NCI-H128 (cell line): ENCODE measurements around the gene FHL2.

Source experiments
- DNase-seq: peaks from one replicate; lab custom pipeline; 2025; ENCODE audit not compliant: unreplicated experiment; lab: John Stamatoyannopoulos, UW

The FHL2 gene

DNA sequence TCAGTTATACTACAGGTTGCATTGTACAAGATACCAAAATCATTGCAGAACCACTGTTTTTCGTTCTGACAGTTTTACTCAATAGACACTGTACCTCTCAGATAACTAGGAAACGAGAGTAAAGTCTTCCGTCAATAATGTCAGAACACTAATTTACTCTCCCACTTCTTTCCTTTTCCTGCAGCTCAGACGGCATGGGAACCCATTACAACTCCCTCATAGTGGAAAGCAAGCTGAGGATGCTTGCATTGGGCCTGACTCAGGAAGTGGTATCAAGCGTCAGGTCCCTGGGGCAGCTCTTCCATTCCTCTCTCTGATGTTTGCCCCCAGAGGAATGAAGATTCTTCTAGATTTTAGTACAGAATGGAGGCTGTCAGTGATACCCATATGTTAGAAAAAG, 23.9 kb upstream of the FHL2 start:
- no peak for DNase-seq

DNA sequence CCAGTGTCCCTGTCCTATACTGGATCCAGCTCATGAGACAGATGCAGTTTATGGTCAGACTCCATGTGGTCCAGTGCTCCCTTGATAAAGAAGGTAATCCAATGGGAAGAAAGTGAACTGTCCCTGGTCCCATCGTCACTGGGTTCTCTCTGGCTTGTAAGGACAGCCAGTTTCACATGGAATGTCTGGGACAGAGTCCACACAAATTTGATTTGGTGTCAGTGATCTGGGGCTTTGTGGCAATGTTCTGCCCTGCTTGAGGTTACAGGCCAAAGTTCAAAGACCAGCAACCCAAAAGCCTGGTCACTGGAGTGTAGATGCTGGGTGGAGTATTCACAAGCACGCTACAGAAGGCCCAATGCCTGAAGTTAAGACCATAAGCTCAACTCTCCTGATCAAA, 22.2 kb upstream of the FHL2 start:
- no peak for DNase-seq

DNA sequence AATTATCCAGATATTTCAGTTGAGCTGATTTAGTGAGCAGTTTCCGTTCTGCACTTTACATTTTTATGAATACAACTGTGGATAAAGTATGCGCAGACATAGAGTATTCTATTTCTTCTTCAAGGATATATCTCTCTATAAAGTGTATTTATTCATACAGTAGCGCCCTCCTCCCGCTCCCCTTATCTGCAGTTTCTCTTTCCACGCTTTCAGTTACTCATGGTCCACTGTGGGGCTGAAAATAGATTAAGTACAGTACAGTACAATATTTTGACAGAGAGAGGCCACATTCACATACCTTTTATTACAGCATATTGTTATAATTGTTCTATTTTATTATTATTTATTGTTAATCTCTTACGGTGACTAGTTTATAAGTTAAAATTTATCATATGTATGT, 19.7 kb upstream of the FHL2 start:
- DNase-seq, result no peak

DNA sequence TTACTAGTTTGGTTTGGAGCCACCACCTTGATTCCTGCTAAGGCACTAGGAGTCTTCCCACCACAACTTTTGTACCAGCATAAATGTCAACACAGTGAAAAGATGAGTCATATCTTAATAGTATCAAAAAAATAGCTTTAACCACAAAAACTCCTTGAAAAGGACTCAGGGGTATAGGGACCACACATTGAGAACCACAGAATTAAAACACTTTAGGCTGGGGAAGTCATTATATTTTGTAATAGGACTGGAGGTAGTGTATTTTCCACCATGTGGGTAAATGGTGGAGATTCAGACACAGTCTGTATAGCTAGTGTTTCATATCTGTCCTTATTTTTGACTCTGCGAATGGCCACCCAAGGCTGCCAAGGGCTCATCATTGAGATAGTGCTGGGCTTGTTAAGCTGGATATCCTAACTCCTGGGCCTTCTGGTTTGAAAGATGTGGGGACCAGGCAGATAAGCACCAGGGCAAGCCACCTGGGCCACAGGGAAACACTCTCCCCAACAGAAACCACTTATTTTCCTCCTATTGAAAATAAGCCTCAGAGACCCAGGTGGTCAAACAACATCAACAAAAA, 19.1 kb upstream of the FHL2 start:
- no peak for DNase-seq

DNA sequence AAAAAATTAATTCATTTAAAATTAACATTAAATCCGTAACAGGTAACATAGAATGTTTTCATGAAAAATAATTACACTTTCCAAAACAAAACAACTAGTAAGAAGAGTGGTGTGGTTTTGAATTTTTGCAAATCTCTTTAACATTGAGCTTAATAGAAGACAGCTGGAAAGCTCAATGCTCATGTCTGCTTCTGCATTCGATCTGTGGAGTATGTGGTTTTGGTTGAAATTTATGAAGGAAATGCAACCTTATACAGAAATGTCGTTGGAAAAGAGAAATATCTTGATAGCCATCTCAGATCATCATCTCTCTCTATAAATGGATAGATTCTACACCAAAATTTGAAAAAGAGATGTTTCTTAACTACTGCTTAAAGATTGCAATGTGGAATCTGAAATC, 17.3 kb upstream of the FHL2 start:
- DNase-seq, result no peak

DNA sequence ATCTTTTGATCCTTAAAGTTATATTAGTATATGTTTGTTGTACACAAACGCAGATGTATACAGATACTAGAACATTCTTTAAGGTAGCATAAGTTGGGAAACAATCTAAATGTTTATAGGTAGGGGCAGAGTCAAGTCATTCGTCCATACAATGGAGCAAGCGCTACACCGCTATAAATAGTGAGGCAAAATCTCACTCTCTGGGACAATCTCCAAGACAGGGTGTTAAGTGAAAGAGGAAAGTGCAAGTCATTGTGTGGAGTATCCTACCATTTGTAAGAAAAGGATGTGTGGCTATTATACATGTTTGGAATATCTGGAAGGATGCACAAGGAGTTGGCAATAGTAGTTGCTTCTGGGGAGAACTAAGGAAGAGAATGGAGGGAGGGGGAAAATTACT, 16.2 kb upstream of the FHL2 start:
- DNase-seq, result no peak

DNA sequence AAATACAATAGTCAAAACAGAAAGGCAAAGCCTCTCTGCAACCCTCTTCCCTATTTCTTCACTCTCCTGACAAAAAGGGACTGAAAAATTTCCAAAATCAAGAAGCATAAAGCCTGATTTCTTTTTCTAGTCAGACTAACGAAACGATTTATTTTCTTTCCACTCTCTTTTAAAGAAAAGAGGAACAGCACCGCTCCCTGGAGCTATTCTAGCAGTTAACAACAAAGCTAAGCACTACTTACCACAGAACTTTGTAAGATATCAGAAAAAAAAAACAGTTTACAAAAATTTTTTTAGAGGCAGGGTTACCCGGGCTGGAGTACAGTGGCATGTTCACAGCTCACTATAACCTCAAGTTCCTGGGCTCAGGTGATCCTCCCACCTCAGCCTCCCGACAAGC, 14.4 kb upstream of the FHL2 start:
- no peak for DNase-seq

DNA sequence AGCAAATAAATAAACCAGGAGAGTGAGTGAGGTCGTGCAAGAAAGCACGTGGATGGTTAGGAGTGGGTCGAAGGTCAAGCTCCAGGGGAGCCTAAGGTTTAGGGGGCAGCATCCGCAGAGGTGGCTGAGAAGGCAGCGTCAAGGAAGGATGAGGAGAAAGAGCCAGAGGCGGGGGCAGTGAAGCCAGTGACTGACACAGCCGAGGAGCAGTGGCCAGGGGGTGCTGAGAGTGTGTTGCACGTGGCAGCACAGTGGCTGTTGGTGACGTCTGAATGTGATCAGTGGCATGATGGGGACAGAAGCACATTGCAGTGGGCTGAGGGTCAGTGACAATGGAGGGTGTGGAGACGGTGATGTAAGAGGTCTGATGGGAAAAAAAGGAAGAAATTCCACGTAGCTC, 13.7 kb upstream of the FHL2 start:
- DNase-seq, result no peak

DNA sequence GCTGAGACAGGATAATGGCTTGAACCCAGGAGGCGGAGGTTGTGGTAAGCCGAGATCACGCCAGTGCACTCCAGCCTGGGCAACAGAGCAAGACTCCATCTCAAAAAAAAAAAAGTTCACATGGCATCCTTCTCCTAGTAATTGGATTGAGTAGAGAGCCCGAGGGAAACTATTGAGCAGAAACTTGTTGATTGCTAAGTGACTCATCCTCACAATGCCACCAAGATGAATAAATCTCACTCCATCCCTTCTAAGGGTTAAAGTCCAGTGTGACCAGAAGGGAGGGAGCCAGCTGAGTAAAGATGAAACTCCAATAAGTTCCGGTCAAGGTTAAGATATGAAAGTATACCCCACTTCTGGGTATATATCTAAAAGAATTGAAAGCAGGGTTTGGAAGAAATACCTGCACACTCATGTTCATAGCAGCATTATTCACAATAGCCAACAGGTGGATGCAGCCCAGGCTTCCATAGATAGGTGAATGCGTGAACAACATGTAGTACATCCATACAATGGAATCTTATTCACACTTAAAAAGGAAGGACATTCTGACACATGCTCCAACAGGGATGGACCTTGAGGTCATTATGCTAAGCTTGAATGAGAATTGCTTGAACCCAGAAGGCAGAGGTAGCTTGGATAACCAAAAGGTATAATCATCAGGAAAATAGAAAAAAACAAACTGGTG, 13.0 kb upstream of the FHL2 start:
- no peak for DNase-seq

DNA sequence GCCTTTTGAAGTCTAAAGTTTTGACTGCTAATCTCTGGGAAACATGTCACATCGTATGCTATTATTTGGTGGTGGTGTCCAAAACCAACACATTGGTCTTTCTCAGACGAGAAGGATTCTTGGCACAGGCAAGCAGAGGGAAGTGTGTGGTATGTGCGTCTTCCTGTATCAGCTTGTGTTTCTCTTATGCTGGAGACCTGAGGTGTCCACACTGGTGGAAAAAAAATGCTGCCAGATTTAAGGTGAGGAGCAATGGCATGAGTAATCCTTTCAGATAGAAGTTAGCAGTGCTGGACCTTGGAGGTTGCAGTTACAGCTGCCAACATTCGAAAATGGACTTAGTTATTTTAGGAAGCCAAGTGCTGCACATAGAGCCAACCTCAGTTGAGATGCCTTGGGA, 11.7 kb upstream of the FHL2 start:
- DNase-seq, result no peak

DNA sequence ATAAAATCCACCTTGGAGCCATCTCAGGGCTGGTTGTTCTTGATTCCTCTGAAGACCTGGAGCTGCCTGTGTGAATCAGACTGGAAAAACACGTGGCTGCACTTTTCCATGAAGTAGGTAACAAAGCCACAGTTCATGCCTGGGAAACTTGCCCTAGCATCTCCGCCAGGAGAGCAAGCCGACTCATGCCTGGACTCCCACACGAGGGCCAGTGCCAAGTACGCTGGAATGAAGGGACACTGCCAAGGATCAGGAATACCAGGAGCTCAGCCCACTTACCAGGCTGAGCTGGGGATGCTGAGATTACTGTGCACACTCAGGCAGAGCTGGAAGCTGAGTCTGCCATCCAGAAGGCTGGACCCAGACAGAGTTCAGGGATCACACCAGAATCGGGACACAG, 10.9 kb upstream of the FHL2 start:
- DNase-seq, result no peak

DNA sequence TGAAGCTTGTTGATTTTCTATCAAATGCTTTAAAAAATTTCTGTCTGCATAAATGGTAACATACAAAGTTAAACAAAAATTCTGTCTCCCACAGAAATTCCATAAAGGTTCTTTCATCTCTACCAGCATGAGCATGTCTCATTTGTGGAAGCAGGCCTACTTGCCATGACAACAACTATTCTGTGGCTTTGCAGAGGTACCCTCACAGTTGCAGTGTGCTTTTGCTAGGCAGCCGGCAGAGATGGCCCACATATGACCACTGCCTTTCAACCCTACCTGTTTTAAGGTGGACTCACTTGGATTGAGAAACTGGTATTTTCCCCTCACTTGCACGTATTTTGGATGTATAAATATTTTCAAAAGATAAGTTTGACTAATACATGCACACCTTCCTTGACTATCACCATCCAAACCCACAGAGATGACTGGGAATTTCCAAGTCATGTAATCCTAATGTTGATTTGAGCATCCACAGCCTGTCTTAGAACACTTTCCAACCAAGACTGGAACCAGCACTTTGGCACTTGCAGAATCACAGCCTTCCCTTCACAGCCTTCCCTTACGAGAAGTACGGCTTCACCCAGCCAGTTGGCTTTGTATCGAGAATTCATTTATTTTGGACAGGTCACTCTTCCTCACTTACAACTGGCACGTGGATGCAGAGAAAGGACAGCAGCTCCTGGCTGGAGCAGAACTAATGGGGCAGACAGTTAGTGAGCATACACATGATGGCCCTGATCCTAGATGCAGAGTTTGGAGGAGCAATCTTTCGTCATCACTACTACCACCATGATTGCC, 9.3 kb upstream of the FHL2 start:
- no peak for DNase-seq

DNA sequence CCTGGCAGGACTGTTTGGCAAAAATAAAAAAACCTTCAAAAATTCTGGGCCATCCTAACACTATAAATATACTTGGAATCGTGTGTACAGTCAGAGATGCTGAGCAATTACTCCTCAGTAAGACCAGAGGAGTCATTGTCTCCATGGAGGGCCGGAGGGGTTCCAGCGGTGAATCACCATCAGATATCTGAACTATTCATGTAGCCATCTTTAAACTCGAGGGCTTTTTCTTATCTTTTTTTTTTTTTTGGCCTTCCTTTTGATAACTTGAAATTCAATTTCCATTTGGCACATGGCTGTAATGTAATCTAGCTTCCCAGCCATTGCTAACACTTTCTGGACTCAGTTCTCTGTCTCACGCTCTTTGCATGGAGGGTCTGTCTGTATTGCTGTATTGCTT, 7.4 kb upstream of the FHL2 start:
- DNase-seq, result no peak

DNA sequence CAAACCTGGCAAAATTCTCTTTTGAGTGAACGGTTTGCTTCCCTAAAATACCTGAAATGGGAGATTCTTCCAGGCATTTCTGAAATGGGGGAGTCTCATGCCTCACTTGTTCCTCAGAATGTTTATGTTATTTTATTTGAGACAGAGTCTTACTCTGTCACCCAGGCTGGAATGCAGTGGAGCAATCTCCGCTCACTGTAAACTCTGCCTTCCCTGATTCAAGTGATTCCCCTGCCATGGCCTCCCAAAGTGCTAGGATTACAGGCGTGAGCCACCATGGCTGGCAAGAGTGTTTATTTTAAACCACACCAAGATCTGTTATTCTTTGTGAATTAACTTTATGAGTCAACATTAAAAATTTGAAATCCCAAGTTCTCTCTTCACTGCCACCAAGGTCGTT, 6.4 kb upstream of the FHL2 start:
- DNase-seq, result no peak

DNA sequence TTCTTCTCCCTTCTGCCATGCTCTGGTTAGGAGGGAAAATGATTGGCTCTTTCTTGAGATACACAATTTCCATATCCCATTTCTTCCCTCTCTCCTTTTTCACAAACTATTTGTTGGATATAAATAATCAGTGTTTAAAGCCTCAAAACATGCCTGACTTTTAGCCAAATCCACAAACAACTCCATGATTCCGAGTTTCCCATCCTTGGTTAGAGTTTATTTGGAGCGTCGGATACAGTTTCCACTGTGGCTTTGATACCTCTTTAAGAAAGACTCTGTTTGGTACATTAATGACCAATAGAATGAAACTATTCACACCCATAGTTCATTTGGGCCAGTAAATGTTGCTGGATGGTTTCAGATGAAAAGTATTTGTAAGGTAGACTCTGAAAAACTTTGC, 5.9 kb upstream of the FHL2 start:
- no peak for DNase-seq

DNA sequence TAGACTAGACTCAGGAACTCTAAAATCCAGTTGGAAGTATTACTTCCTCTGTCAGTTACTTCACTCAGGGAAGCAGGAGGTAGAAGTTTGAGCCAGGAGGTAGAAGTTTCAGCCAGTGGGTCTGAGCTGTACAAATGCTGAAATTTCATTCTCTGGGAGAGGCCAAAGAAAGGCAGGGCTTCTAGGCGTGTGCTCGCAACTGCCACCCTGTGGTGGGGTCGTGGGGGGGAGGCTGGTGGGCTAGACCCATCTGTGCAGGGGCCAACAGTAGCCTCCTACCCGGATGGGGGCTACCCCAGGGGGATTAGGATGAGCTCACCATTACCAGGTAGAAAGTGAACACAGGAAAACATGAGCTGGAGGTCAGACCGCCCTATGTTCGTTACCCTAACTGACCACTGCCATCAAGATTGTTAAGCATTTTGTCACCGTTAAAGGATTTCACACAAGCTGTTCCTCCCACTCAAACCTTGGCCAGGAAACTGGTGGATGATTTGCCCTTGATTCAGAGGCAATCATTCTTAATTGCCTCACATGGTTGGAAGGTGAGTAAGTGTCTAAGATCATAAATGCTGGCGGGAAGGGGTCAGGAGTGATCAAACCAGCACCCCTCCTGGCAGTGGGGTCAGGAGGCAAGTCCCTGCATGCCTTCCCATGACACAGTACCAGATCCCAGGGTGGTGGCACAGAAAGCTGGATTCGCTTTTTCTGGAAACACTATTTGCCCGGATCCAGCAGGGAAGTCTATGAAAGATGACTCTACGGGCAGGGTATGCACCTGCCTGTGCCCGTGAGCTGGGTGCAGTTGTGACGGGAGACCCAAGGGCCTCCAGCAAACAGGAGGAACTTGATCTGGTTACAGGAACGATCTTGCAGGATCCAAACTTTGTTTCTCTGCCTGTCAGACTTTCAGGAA, 5.2 kb upstream of the FHL2 start:
- no peak for DNase-seq

DNA sequence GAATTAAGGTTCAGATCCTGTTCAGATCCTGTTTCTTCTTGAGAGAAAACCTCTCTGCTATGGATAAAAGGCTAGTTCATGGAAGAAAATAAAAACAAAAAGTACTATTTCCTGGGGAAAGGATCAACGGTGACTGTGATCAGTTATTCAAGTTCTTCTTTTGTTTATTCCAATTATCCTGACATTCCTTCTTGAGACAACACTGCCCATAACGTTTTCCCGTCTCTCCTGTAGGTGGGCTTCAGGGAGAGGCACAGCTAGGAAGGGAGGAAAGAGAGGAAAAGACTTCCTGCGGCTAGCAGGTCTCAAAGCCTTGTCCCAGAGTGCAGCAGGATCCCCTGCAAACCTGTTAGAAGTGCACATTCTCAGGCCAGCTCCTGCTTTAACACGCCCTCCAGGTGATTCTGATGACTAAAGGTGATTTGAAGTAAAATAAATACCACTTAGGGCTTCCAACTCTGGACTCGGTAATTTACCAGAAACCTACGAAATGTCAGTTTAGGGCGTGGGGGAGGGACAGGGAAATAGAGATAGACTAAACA, 4.5 kb upstream of the FHL2 start:
- no peak for DNase-seq

DNA sequence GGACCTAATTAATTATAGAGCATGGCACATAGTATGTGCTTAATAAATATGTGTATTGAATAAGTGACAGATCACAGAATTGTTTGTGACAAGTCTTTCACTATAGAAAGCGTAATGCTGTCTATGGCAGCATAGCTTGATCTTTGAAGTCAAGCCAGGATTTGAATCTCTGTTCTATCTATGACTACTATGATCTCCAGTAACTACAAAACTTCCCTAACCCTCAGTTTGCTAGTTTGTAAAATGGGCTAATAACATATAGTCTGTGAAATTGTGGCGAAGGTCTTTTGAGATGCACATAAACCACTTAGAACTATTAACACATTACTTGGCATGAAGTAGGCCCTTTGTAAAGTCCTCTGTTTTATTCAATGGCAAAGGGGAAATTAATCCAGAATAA, 4.0 kb upstream of the FHL2 start:
- no peak for DNase-seq

DNA sequence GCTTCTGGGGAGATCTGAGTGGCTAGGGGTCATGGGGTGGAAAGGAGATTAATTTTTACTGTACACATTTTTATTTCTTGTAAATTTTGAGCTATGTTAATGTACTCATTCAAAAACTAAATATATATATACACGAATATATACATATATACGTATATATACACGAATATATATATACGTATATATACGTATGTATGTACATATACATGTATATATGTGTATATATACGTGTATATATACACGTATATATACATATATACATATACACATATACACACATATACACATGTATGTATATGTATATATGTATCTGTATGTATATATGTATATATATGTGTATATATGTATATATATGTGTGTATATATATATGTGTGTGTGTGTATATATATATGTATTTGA, 3.0 kb upstream of the FHL2 start:
- DNase-seq, result no peak

DNA sequence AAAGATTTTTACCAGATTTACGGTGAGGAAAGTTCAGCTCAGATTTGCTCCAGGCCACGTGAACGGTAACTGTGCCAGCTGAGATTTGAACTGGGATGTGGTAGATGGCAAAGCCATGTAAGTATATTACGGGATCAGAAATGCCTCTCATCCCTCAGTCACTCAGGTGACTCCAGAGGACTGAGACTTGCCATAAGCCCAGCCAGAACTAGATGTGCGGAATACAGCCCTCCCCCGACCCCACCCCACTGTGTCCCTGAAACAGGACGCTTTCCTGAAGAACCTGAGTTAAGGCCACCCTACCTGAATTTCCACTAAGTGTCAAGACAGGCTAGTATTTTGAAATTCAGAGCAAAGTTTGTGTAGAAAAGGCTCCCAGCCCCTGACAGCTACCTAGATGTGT, 1.3 kb upstream of the FHL2 start:
- no peak for DNase-seq

DNA sequence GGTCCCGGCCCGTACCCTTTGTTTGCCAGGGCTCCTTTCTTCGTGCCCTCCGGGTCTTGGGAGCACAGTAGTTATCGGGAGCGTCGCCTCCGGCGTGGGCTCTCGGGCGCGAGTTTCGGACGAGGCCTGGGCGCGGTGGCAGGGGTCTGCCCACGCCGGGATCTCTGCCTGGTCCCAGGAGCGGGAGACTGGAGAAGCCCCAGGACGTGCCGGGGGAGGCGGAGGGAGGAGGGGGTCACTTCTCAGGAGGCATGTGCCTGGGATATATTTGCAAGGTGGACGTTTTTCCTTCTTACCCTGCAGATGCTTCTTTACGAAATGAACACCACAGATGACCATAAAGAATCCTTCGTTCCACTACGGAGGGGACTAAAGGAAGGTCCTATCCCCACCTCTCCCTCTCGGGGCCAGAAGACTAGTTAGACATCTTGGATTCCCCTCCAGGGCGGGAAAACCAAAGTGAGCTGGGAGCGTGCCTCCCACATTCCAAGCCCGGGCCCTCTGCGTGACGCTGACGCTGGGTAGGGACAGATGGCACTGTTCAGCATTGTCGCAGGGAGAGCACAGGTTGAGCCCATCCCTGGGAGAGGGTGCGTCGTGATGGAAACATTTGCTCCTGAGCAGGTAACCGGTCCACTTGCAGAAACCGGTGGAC, 483 bp upstream of the FHL2 start:
- no peak for DNase-seq
